Superior temporal gyrus (tissue), 1 donor: Measurements from ENCODE around the gene EIF4H.
"Not testable (repeated sequence)": the region's sequence is repeated elsewhere in the genome, so short reads cannot be mapped to it uniquely, and the experiment has no call there.

Experiments
- DNase-seq: peaks from one replicate; pipeline ENCODE4 v3.0.0-alpha.2; 2016; ENCODE audit errors: extremely low spot score

EIF4H gene

GRCh38 chr7:74173866-74174605 is at the start of gene EIF4H:
Gene EIF4H, plus strand, starts transcription at chr7:74174356. Its CDS starts 28 bp downstream, at chr7:74174384.
- DNase-seq, result peak; percentile 90

- DNase-seq, result no peak
These were observed 47.8 kb upstream of the EIF4H start for GRCh38 chr7:74126220-74126880.

GRCh38 chr7:74129887-74130286 is 44.3 kb upstream of the EIF4H start:
- no peak for DNase-seq

GRCh38 chr7:74130518-74130917 is 43.6 kb upstream of the EIF4H start:
- DNase-seq, result no peak

GRCh38 chr7:74134117-74134620 is 40.0 kb upstream of the EIF4H start:
- no peak for DNase-seq

GRCh38 chr7:74138334-74138867 is 35.8 kb upstream of the EIF4H start:
- DNase-seq, result no peak

GRCh38 chr7:74138945-74139843 is 35.0 kb upstream of the EIF4H start:
- DNase-seq, result no peak

GRCh38 chr7:74141705-74142104 is 32.5 kb upstream of the EIF4H start:
- DNase-seq, result no peak

- no peak for DNase-seq
These were observed 30.8 kb upstream of the EIF4H start for GRCh38 chr7:74143383-74143782.

- no peak for DNase-seq
These were observed 25.7 kb upstream of the EIF4H start for GRCh38 chr7:74148491-74148890.

- DNase-seq, result no peak
These were observed 25.1 kb upstream of the EIF4H start for GRCh38 chr7:74149071-74149470.

- DNase-seq, result no peak
These were observed 24.6 kb upstream of the EIF4H start for GRCh38 chr7:74149603-74150002.

GRCh38 chr7:74153736-74154135 is 20.4 kb upstream of the EIF4H start:
- DNase-seq, result no peak

- no peak for DNase-seq
These were observed 18.3 kb upstream of the EIF4H start for GRCh38 chr7:74155810-74156395.

- no peak for DNase-seq
These were observed 16.6 kb upstream of the EIF4H start for GRCh38 chr7:74157605-74158004.

GRCh38 chr7:74164985-74165456 is 9.1 kb upstream of the EIF4H start:
- no peak for DNase-seq

GRCh38 chr7:74165867-74166593 is 8.1 kb upstream of the EIF4H start:
- no peak for DNase-seq

- not testable (repeated sequence) for DNase-seq
These were observed 6.8 kb upstream of the EIF4H start for GRCh38 chr7:74167324-74167723.

GRCh38 chr7:74173074-74173473 is 1.1 kb upstream of the EIF4H start:
- DNase-seq, result no peak

- DNase-seq, result peak; percentile 46
These were observed 678 bp upstream of the EIF4H start for GRCh38 chr7:74173491-74173865.

GRCh38 chr7:74174606-74175082 is 488 bp downstream of the EIF4H start:
- DNase-seq, result no peak
